Prostate gland (tissue), 2 donors: ENCODE data around the gene SPATA31D4.
"Not testable (repeated sequence)": the region's sequence is repeated elsewhere in the genome, so short reads cannot be mapped to it uniquely, and the experiment has no call there.

ENCODE experiments used
- POLR2A ChIP-seq: fragments of 450-650 bp; IDR thresholded peaks from one replicate; pipeline ENCODE4 v1.6.1; 2016; ENCODE audit warnings: antibody characterized with exemption, mild to moderate bottlenecking
- TF ChIP-seq, protein P1 (sequence below), 4 experiments: fragments of 200-600 bp in 2 of 4; fragments of 450-650 bp in 2 of 4; sonication (generic) in 2 of 4; IDR thresholded peaks; 1 replicate in 3 of 4; 2 replicates in 1 of 4; pipeline ENCODE4 v1.5.1; 2016 to 2019; ENCODE audit warnings: antibody characterized with exemption in 4 of 4, mild to moderate bottlenecking in 2 of 4, moderate library complexity in 2 of 4

DNA sequence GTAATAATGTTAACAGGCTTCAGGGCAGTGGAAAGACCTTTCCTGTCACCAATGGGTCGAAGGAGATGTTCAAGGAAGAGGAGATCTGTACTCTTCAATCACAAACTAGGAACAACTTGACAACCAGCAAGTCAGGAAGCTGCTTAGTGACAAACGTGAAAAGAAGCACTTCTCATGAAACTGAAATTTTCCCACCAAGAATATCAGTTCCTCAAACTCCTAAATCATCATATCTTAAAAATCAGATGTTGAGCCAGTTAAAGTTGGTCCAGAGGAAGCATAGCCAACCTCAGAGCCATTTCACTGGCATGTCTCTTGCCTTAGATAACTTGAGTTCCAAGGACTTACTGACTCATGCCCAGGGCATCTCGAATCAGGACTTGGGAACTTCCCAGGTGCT lies 9.7 kb upstream of the SPATA31D4 start:
- TF ChIP-seq, protein P1, sequence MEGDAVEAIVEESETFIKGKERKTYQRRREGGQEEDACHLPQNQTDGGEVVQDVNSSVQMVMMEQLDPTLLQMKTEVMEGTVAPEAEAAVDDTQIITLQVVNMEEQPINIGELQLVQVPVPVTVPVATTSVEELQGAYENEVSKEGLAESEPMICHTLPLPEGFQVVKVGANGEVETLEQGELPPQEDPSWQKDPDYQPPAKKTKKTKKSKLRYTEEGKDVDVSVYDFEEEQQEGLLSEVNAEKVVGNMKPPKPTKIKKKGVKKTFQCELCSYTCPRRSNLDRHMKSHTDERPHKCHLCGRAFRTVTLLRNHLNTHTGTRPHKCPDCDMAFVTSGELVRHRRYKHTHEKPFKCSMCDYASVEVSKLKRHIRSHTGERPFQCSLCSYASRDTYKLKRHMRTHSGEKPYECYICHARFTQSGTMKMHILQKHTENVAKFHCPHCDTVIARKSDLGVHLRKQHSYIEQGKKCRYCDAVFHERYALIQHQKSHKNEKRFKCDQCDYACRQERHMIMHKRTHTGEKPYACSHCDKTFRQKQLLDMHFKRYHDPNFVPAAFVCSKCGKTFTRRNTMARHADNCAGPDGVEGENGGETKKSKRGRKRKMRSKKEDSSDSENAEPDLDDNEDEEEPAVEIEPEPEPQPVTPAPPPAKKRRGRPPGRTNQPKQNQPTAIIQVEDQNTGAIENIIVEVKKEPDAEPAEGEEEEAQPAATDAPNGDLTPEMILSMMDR (IDR thresholded peaks at IDR 0.05) = not testable (repeated sequence)
- not testable (repeated sequence) for TF ChIP-seq POLR2A
